HepG2 (cell line): ENCODE data around the gene TXNRD2. TPM values are rescaled to one million over a fixed set of nuclear protein-coding genes. Genes with fewer than 3 reads are reported as not detected.

ENCODE experiments used
- AGO1 ChIP-seq: fragments of 200-400 bp; formaldehyde crosslinking; IDR thresholded peaks from 2 replicates; pipeline ENCODE4 v1.6.1; 2017; ENCODE audit warnings: mild to moderate bottlenecking, low read depth, low read length, moderate library complexity; ENCODE audit not compliant: poor library complexity, severe bottlenecking
- AGO2 ChIP-seq: fragments of 200-400 bp; formaldehyde crosslinking; optimal IDR thresholded peaks from 2 replicates; pipeline ENCODE3; 2017; ENCODE audit warnings: mild to moderate bottlenecking, low read depth, low read length, moderate library complexity
- ARID5B ChIP-seq: IDR thresholded peaks from 2 replicates; pipeline ENCODE4 v1.4.0; 2020; ENCODE audit warnings: mild to moderate bottlenecking, missing genetic modification reagents
- ARNT2 ChIP-seq: sonication (generic); formaldehyde crosslinking; IDR thresholded peaks from 2 replicates; pipeline ENCODE4 v1.8.0; 2022; ENCODE audit warnings: mild to moderate bottlenecking, low read depth, missing genetic modification reagents, moderate library complexity
- HDAC2 ChIP-seq: sonication (generic); formaldehyde crosslinking; IDR thresholded peaks from 2 replicates; pipeline ENCODE4 v1.4.0; 2020; ENCODE audit warnings: missing genetic modification reagents
- HNRNPH1 ChIP-seq: fragments of 200-400 bp; formaldehyde crosslinking; optimal IDR thresholded peaks from 2 replicates; pipeline ENCODE3; 2017; ENCODE audit warnings: mild to moderate bottlenecking, low read depth, low read length
- MAFG ChIP-seq: sonication (generic); formaldehyde crosslinking; IDR thresholded peaks from 2 replicates; pipeline ENCODE4 v1.5.1; 2020; ENCODE audit warnings: mild to moderate bottlenecking, missing genetic modification reagents
- POLR2AphosphoS2 ChIP-seq: IDR thresholded peaks from 2 replicates; pipeline ENCODE4 v1.6.1; 2011; ENCODE audit warnings: low read depth, low read length, improper control_type of control experiment
- PRDM10 ChIP-seq: sonication (generic); formaldehyde crosslinking; IDR thresholded peaks from 2 replicates; pipeline ENCODE4 v1.4.0; 2020; ENCODE audit warnings: low read depth, missing genetic modification reagents
- PRDM4 ChIP-seq: sonication (generic); formaldehyde crosslinking; IDR thresholded peaks from 2 replicates; pipeline ENCODE4 v1.9.0; 2021; ENCODE audit warnings: missing genetic modification reagents, borderline replicate concordance
- RBFOX2 ChIP-seq: fragments of 200-400 bp; formaldehyde crosslinking; IDR thresholded peaks from 2 replicates; pipeline ENCODE4 v1.6.1; 2017; ENCODE audit warnings: low read depth, mild to moderate bottlenecking, low read length
- RBM22 ChIP-seq: fragments of 200-400 bp; formaldehyde crosslinking; optimal IDR thresholded peaks from 2 replicates; pipeline ENCODE3; 2017; ENCODE audit warnings: mild to moderate bottlenecking, low read length, moderate library complexity
- TBX2 ChIP-seq: sonication (generic); formaldehyde crosslinking; IDR thresholded peaks from 2 replicates; pipeline ENCODE4 v1.5.0; 2020; ENCODE audit warnings: missing genetic modification reagents, mild to moderate bottlenecking, borderline replicate concordance
- TSC22D2 ChIP-seq: sonication (generic); formaldehyde crosslinking; IDR thresholded peaks from 2 replicates; pipeline ENCODE4 v1.5.1; 2020; ENCODE audit warnings: missing genetic modification reagents, mild to moderate bottlenecking, borderline replicate concordance
- ZNF12 ChIP-seq: sonication (generic); formaldehyde crosslinking; IDR thresholded peaks from 2 replicates; pipeline ENCODE4 v1.5.0; 2020; ENCODE audit warnings: missing genetic modification reagents
- ZNF367 ChIP-seq: sonication (generic); formaldehyde crosslinking; IDR thresholded peaks from 2 replicates; pipeline ENCODE4 v1.4.0; 2020; ENCODE audit warnings: missing genetic modification reagents, borderline replicate concordance
- ZNF614 ChIP-seq: IDR thresholded peaks from 2 replicates; pipeline ENCODE4 v1.6.1; 2018; ENCODE audit warnings: missing biosample characterization, missing genetic modification reagents, inconsistent platforms, borderline replicate concordance
- ZNF678 ChIP-seq: sonication (generic); formaldehyde crosslinking; IDR thresholded peaks from 2 replicates; pipeline ENCODE4 v1.4.0; 2020; ENCODE audit warnings: mild to moderate bottlenecking, missing genetic modification reagents
- ZNF891 ChIP-seq: sonication (generic); formaldehyde crosslinking; IDR thresholded peaks from 2 replicates; pipeline ENCODE4 v1.5.0; 2020; ENCODE audit warnings: mild to moderate bottlenecking, missing genetic modification reagents
- ZSCAN22 ChIP-seq: sonication (generic); formaldehyde crosslinking; IDR thresholded peaks from 2 replicates; pipeline ENCODE4 v1.4.0; 2020; ENCODE audit warnings: mild to moderate bottlenecking, missing genetic modification reagents
- polyA plus RNA-seq, 8 experiments: library from polyadenylated mRNA; depleted of rRNA in 3 of 8; stranded (reverse) in 7 of 8; unstranded in 1 of 8; fragments of >200 nt; fragmentation: Illumina TruSeq in 4 of 8; extraction: Trizol in 4 of 8; gene quantifications; 2 replicates each; pipeline versions ENCODE4 v1.2.1 to v1.2.3, GENCODE V29; 2011 to 2016; ENCODE audit warnings: low read depth in 4 of 8, missing spikeins in 1 of 8, mixed read lengths in 1 of 8; ENCODE audit not compliant: insufficient read depth in 1 of 8
- total RNA-seq, 5 experiments: library from RNA; depleted of rRNA; stranded (reverse); fragments of >200 nt; fragmentation: Illumina TruSeq; extraction: Trizol; gene quantifications; 2 replicates each; pipeline ENCODE4 v1.2.3, GENCODE V29; 2016; ENCODE audit warnings: low read depth in 1 of 5

TXNRD2 gene
- total and polyA plus RNA-seq, 2 of the 13 experiments (the other 11 are each of a cell fraction or from before 2014, with no cell fraction given) = 17.5 to 18.6 TPM

- no peak for TF ChIP-seq ARID5B (CRISPR knock-in tag)
- no peak for TF ChIP-seq ZSCAN22 (CRISPR knock-in tag)
- no peak for TF ChIP-seq TBX2 (CRISPR knock-in tag)
- TF ChIP-seq ZNF678 (CRISPR knock-in tag) = no peak
- TF ChIP-seq ZNF614 (CRISPR knock-in tag) = no peak
- peak; percentile 46; the same call in 1 of the 2 replicates for TF ChIP-seq RBFOX2
- TF ChIP-seq MAFG = no peak
- no peak for TF ChIP-seq HDAC2 (CRISPR knock-in tag)
- peak; percentile 50 for TF ChIP-seq RBM22
- TF ChIP-seq PRDM4 (CRISPR knock-in tag) = no peak
- TF ChIP-seq POLR2AphosphoS2 = 0 out of 2 replicates have a peak, but pooled peaks have one; percentile 31
- TF ChIP-seq ARNT2 (CRISPR knock-in tag) = no peak
- TF ChIP-seq ZNF891 (CRISPR knock-in tag) = no peak
- no peak for TF ChIP-seq ZNF12 (CRISPR knock-in tag)
- no peak for TF ChIP-seq PRDM10 (CRISPR knock-in tag)
- no peak for TF ChIP-seq ZNF367
- peak; percentile 8 for TF ChIP-seq AGO1
- no peak for TF ChIP-seq TSC22D2 (CRISPR knock-in tag)
- TF ChIP-seq HNRNPH1 = no peak
- peak; percentile 61 for TF ChIP-seq AGO2
These were observed 26.9 kb upstream of the TXNRD2 start (continued) for GRCh38 chr22:19968450-19968891.
